Ectodermal cell (in vitro differentiated cells): ENCODE measurements around the gene ACSS1.

Source experiments
- H3K27ac ChIP-seq: 2 replicates; pipeline ENCODE4 v1.7.0; 2013; ENCODE audit warnings: mild to moderate bottlenecking, low read depth, low read length; ENCODE audit not compliant: insufficient read depth, poor library complexity, severe bottlenecking
- H3K27me3 ChIP-seq: 2 replicates; pipeline ENCODE4 v1.7.0; 2013; ENCODE audit warnings: mild to moderate bottlenecking, low read length; ENCODE audit not compliant: insufficient read depth, control insufficient read depth, poor library complexity, severe bottlenecking
- H3K36me3 ChIP-seq: one replicate; pipeline ENCODE4 v1.7.0; 2013; ENCODE audit warnings: low read length; ENCODE audit not compliant: control insufficient read depth, insufficient read depth
- H3K4me1 ChIP-seq: one replicate; pipeline ENCODE4 v1.7.0; 2013; ENCODE audit warnings: low read length; ENCODE audit not compliant: control insufficient read depth, insufficient read depth
- H3K4me3 ChIP-seq: 2 replicates; pipeline ENCODE4 v1.7.0; 2013; ENCODE audit warnings: low read depth, low read length, control low read depth; ENCODE audit not compliant: insufficient read depth
- H3K9me3 ChIP-seq: 2 replicates; pipeline ENCODE4 v1.7.0; 2013; ENCODE audit warnings: mild to moderate bottlenecking, low read length, moderate library complexity; ENCODE audit not compliant: control insufficient read depth
- WGBS, 2 experiments: methylation state at CpG; one replicate each; pipeline ENCODE4 v1.1.7; 2013; ENCODE audit warnings: missing lambda C conversion rate in 2 of 2; 5-methylcytosine and 5-hydroxymethylcytosine counted together

Gene ACSS1

GRCh38 chr20:25030649-25031207 is 27.2 kb downstream of the ACSS1 start:
- Histone ChIP-seq H3K27me3 (no peaks in the 10 kb centered on the region), H3K4me3 (no peak overlapping the region), H3K27ac (no peak overlapping the region), H3K9me3 (no peaks in the 10 kb centered on the region), H3K36me3 (no peaks in the 10 kb centered on the region), H3K4me1 (peaks cover 5% of the 10 kb centered on the region)
- WGBS, 2 experiments, result 93 to 94% methylated on average over 8 of the region's 8 CpGs

DNA sequence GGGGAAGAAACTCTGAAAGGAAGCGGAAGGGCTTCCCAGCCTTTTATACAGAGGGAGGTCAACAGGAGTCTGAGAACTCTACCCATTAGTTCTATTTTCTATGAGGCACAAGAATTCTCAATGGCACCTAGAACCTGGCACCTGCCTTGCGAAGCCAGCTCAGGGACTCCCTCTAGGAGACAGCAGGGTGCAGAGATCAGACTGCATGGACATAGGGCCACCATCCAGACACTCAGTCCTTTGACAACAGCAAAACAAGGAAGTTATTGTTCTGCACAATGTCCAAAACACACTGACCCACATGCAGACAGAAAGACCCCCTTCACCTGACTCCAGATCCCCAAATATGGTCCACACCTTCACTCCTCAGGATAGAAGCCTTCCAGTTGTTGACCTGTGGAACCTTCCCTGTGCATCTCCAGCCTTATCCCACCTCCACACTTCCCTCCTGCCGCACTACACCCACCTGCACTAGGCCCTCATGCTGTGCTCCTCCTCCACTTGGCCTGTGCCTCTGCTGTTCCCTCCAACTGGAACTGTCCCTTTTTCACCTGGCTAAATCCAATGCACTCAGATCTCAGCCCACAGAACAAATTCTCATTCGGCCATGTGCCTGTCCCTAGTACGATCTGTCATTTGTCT is 27.8 kb downstream of the ACSS1 start:
- 92 to 97% methylated on average over 5 of the region's 5 CpGs for WGBS, 2 experiments
- no peaks in the 10 kb centered on the region for H3K27me3 ChIP-seq
- no peaks in the 10 kb centered on the region for H3K9me3 ChIP-seq

DNA sequence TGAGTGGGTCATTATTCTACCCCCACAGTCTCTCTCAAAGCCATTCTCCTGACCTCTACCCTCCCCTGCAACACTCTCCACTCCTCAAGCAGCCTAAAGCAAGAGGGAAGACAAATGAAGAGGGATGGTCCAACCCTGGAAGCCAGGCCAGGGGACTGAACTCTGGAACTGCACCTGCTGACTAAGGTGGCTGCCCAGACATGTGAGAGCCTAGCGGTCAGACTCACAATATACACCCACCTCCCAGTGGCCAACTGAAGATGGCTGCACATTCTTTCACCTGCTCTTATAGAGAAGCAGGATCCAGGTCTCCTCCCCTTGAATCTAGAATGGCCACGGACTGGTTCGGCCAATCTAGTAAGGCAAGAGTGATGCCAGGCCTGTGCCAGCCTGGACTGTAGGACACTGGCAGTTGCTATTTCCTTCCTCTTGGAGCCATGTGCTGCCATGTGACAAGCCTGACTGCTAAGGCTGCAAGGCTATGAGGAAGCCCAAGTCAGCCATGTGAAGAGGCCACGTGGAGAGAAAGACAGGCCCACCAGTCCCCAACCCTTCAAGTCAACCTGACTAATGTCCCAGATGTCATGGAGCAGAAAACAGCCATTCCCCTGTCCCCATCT is 31.8 kb downstream of the ACSS1 start:
- H3K27me3 ChIP-seq, result no peaks in the 10 kb centered on the region
- H3K36me3 ChIP-seq, result no peaks in the 10 kb centered on the region
- 92 to 95% methylated on average over 4 of the region's 4 CpGs for WGBS, 2 experiments
- no peaks in the 10 kb centered on the region for H3K9me3 ChIP-seq
- H3K27ac ChIP-seq, result no peak overlapping the region
- no peak overlapping the region for H3K4me3 ChIP-seq
- H3K4me1 ChIP-seq, result no peaks in the 10 kb centered on the region

More for the DNA sequence above, 27.8 kb downstream of the ACSS1 start:
- Histone ChIP-seq H3K27ac (no peak overlapping the region), H3K4me3 (no peak overlapping the region), H3K36me3 (no peaks in the 10 kb centered on the region), H3K4me1 (peaks cover 5% of the 10 kb centered on the region)

DNA sequence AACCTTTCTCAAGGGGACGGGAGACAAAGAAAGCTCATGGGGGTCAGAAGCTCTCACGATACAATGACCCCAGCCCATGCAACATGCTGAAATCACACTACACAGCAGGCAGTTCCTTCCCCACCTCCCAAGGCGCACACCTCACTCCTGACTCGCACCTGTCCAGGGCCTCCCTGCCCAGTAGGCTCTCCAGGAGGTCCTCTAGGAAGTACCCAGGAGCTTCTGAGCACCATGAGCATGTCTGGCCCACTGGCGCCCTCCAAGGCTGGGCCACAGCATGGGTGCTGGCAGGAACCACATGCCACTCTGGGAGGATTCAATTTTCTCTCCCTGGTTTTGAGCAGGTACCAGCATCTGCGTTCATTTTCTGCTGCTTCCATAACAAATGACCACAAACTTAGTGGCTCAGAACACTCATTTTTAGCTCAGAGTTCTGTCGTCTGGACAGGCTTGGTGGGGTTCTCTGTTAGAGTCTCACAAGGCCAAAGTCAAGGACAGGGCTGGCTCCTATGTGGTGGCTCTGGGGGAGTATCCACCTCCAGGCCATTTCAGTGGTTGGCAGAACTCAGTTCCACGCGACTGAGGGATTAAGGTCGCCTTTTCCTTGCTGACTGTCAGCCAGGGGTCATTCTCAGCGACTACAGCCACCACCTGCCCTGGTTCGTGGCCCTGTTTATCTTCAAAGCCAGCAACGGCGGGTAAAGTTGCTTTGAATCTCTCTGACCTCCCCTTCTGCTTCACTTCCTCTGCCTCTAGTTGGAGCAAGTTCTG is 32.7 kb downstream of the ACSS1 start:
- H3K9me3 ChIP-seq, result no peaks in the 10 kb centered on the region
- no peaks in the 10 kb centered on the region for H3K27me3 ChIP-seq
- H3K36me3 ChIP-seq, result no peaks in the 10 kb centered on the region
- WGBS, 2 experiments, result 88 to 92% methylated on average over 14 of the region's 14 CpGs
- H3K4me1 ChIP-seq, result no peaks in the 10 kb centered on the region
- H3K27ac ChIP-seq, result no peak overlapping the region
- no peak overlapping the region for H3K4me3 ChIP-seq

- no peak overlapping the region for H3K4me3 ChIP-seq
- 93 to 95% methylated on average over 4 of the region's 4 CpGs for WGBS, 2 experiments
- H3K27me3 ChIP-seq, result no peaks in the 10 kb centered on the region
- H3K9me3 ChIP-seq, result no peaks in the 10 kb centered on the region
- H3K27ac ChIP-seq, result no peak overlapping the region
- H3K4me1 ChIP-seq, result no peaks in the 10 kb centered on the region
- H3K36me3 ChIP-seq, result no peaks in the 10 kb centered on the region
Observed at GRCh38 chr20:25024171-25024570, 33.8 kb downstream of the ACSS1 start.

GRCh38 chr20:25023356-25023755 is 34.6 kb downstream of the ACSS1 start:
- H3K4me3 ChIP-seq, result no peak overlapping the region
- H3K27ac ChIP-seq, result no peak overlapping the region
- H3K9me3 ChIP-seq, result no peaks in the 10 kb centered on the region
- no peaks in the 10 kb centered on the region for H3K4me1 ChIP-seq
- no peaks in the 10 kb centered on the region for H3K27me3 ChIP-seq
- WGBS, 2 experiments, result 78 to 79% methylated on average over 10 of the region's 10 CpGs
- H3K36me3 ChIP-seq, result no peaks in the 10 kb centered on the region

GRCh38 chr20:25022680-25023079 is 35.3 kb downstream of the ACSS1 start:
- Histone ChIP-seq H3K9me3 (no peaks in the 10 kb centered on the region), H3K27me3 (no peaks in the 10 kb centered on the region), H3K4me1 (no peaks in the 10 kb centered on the region), H3K27ac (no peak overlapping the region), H3K36me3 (no peaks in the 10 kb centered on the region), H3K4me3 (no peak overlapping the region)
- 93 to 95% methylated on average over 11 of the region's 11 CpGs for WGBS, 2 experiments

DNA sequence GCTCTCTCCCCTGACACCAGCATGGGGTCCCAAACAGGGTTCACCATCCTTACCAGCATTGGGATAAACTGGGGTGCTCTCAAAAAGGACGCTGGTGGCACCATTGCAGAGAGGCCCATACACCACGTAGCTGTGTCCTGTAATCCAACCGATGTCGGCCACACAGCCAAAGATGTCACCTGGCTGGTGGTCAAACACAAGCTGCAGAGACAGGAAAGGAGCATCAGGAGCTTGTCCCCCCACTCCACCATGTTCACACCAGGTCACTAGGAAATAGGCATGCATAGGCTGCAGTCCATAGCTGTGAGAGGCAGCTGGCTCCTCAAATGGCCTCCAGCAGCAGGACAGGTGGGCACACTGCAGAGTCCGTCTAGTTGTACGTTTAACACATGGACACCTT is 36.6 kb downstream of the ACSS1 start:
- H3K4me1 ChIP-seq, result no peaks in the 10 kb centered on the region
- H3K4me3 ChIP-seq, result no peak overlapping the region
- no peaks in the 10 kb centered on the region for H3K36me3 ChIP-seq
- no peaks in the 10 kb centered on the region for H3K9me3 ChIP-seq
- WGBS, 2 experiments, result 91 to 93% methylated on average over 6 of the region's 6 CpGs
- no peaks in the 10 kb centered on the region for H3K27me3 ChIP-seq
- no peak overlapping the region for H3K27ac ChIP-seq

DNA sequence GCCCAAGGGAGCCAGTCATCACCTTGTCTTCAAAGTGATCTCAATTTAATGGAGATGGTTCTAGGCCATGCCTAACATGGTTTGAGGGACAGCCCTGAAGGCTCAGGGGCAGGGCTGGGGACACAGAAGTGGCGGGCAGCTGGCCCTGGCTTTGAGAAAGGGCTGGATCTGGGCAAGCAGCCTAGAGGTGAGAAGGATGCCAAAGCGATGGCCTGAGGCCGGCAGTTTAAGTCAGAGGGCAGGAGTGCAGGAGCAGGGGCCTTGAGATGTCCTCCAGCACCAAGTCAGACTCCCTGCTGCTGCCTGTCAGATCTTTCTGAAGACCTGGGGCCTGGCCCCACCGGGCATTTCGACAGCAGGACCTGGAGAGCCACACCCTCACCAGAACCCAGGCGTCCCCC is 37.0 kb downstream of the ACSS1 start:
- H3K4me1 ChIP-seq, result no peaks in the 10 kb centered on the region
- no peak overlapping the region for H3K27ac ChIP-seq
- no peaks in the 10 kb centered on the region for H3K36me3 ChIP-seq
- H3K27me3 ChIP-seq, result no peaks in the 10 kb centered on the region
- H3K9me3 ChIP-seq, result no peaks in the 10 kb centered on the region
- 94 to 95% methylated on average over 6 of the region's 6 CpGs for WGBS, 2 experiments
- no peak overlapping the region for H3K4me3 ChIP-seq

- WGBS, 2 experiments, result 93 to 97% methylated on average over 5 of the region's 5 CpGs
- H3K27me3 ChIP-seq, result no peaks in the 10 kb centered on the region
Observed at GRCh38 chr20:25020345-25020744, 37.6 kb downstream of the ACSS1 start.

More at GRCh38 chr20:25020345-25020744, 37.6 kb downstream of the ACSS1 start:
- H3K4me3 ChIP-seq, result no peak overlapping the region
- no peaks in the 10 kb centered on the region for H3K9me3 ChIP-seq
- no peaks in the 10 kb centered on the region for H3K4me1 ChIP-seq
- no peaks in the 10 kb centered on the region for H3K36me3 ChIP-seq
- H3K27ac ChIP-seq, result no peak overlapping the region
